Ramos (cell line): ENCODE results near the gene ATP6V1D.
"Not testable (repeated sequence)": the region's sequence is repeated elsewhere in the genome, so short reads cannot be mapped to it uniquely, and the experiment has no call there.

Source experiments
- in situ Hi-C: fragments of 300-500 bp; cut with MboI; formaldehyde crosslinking; loops from one replicate; pipeline ENCODE4 v1.14.3; 2022; ENCODE audit warnings: low sequenced_read_pairs; ENCODE audit not compliant: unreplicated experiment

ATP6V1D gene

GRCh38 chr14:67371247-67372148 is 11.9 kb upstream of the ATP6V1D start:
- in situ Hi-C loops = no loop called here

DNA sequence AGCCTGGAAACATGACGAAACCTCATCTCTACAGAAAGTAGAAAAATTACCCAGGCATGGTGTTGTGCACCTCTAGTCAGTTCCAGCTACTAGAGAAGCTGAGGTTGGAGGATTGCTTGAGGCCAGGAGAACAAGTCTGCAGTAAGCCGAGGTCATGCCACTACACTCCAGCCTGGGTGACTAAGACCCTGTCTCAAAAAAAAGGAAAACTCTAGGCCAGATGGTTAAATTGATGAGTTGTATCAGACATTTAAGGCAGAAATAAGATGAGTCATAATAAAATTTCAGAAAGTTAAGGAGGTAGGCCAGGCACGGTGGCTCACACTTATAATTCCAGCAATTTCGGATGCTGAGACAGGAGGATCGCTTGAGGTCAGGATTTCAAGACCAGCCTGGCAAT is 11.2 kb upstream of the ATP6V1D start:
- in situ Hi-C loops = no loop called here

DNA sequence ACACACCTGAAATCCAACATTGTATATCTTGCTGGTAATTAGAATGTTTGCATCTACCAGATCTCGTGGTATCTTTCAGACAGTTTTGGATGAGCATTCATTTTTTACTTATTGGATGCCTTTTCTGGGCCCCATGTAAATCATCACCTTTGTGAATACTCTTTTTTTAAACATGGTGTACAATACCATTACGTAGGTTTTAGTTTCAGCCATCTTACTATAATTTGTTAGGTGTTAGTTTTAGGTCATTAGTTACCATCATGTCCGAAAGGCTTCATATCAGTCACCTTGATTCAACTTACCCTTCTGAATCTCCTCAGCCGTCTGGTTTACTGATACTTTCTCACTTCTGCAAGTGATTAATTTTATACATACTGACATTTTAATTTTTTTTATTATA is 5.9 kb upstream of the ATP6V1D start:
- in situ Hi-C loops = no loop called here

DNA sequence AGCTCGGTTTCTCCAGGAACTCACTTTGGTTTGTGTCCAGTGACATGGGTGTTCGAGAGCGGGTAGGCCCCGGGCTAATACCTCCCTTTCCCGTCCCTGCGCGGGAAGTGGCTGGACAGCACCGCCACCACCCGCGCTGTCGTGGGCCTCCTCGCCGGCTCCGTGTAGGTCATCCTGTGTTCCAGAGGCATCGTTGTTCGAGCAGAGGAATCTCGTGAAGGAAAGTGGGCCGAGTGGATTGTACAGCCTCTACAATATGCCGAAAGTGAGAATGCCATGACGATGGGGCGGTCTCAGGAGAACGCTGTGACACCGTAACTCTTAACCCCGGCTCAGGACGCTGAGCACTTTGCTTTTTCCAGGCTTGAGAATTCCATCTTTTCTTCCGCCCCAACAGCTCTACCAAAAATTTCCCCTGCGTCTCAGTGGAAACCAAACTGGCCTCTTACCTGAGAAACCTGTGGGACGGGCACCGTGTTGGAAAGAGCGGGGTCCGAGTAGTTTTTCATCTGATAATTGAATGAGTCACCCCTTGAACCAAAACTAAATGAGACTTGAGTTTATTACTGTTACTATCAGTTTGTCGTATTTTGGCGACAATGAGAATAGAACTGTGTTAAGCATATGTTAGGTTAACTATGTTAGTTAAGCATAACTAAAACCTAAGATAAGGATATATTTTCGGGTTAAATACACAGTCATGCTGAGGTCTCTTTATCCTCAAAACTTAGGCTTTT is 1.0 kb upstream of the ATP6V1D start:
- in situ Hi-C loops = no loop called here

GRCh38 chr14:67358924-67359774 is 455 bp downstream of the ATP6V1D start:
- in situ Hi-C loops = no loop called here

DNA sequence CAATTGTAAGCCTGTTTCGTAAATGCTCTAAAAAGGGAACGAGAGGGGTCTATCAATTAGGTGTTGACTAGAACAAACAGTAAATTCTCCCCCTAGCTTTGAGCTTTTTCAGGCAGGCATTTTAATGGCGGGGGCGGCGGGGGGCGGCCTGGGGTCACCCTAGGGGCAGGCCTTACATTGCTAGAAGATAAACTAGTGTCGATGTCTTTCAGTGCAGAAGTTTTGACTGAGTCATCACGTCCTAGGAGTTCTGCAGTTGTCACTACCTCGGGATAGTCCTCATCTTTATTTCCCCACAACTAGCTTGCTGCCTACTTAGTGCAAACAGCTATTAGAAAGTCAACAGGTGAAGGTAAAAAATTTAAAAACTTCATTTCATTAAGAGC is 1.6 kb downstream of the ATP6V1D start:
- in situ Hi-C loops = no loop called here

GRCh38 chr14:67357186-67357968 is 2.2 kb downstream of the ATP6V1D start:
- in situ Hi-C loops = no loop called here

- in situ Hi-C loops = no loop called here
Observed at GRCh38 chr14:67352055-67352454, 7.5 kb downstream of the ATP6V1D start.

- in situ Hi-C loops = no loop called here
Observed at GRCh38 chr14:67345583-67345982, 14.0 kb downstream of the ATP6V1D start.

GRCh38 chr14:67343601-67344230 is 15.9 kb downstream of the ATP6V1D start:
- in situ Hi-C loops = no loop called here

GRCh38 chr14:67341231-67341630 is 18.4 kb downstream of the ATP6V1D start:
- in situ Hi-C loops = not testable (repeated sequence)

DNA sequence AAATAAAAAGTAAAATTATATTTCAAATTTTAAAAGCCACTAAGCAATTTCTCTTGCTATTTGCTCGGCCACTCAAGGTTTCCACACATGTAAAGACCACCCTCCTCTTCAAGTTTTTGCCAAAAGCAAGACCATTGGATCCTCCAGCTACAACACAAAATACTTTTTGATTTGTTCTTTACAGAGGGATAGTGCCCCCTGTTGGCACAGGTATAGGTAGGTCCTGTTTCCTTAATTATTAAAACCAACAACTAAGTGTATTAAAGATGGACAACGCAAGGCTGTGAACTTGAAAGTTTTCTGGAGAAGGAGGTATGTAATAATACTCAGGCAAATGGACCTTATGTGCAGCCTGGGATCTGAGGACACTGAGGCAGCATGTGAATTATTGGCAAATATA is 23.8 kb downstream of the ATP6V1D start:
- in situ Hi-C loops = no loop called here

DNA sequence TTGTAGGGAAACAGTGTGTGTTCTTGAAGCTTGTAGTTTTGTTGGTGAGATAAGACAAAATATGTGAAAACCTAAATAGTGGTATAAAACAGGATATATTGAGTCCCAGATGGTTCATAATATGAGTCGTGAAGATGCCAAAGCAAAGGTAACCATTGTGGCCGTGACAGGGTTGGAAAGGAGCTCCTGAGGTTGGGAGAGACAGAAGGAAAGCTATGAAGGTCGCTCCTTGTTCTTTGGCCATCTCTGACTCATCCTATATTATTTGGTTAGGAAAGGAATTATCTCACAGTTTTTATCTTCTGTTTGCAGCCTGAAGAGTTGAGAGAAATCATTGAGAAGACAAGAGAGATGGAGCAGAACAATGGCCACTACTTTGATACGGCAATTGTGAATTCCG is 27.1 kb downstream of the ATP6V1D start:
- in situ Hi-C loops = no loop called here

DNA sequence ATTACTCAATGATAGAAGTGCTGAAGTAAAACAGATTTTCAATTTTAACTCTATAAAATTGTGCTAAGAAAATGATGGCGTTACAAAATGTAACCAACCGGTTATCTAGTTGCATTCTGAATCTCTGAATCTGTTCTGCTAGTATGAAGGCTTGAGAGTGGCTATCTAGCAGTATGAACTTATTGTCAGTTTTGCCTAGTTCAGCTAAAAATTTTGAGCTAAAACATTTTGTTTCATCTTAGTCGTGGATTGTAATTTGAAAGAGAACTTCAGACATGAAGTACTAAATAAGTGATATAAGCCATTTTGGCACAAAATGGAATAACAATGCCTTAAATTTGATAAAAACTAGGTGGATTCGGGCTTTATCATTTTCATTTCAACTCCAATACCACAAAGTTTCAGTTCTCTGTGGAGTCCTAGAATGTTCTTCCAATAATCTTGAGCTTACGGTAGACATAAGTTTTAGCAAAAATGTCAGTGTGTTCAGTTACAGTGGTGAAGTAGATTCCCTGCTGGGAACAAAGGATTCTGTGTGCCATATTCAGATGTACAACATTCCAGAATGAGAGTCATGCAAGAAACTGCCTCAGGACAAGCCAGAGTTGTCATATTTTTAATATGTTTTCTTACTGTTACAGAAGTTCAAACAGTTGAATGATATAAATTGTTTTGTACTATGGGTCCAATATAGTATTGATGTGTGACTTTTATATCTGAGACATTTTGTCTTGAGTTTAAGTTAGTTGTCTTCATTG is 28.1 kb downstream of the ATP6V1D start:
- in situ Hi-C loops = no loop called here

- in situ Hi-C loops = not testable (repeated sequence)
Observed at GRCh38 chr14:67329666-67330065, 29.9 kb downstream of the ATP6V1D start.

GRCh38 chr14:67319142-67319541 is 40.5 kb downstream of the ATP6V1D start:
- in situ Hi-C loops = no loop called here

DNA sequence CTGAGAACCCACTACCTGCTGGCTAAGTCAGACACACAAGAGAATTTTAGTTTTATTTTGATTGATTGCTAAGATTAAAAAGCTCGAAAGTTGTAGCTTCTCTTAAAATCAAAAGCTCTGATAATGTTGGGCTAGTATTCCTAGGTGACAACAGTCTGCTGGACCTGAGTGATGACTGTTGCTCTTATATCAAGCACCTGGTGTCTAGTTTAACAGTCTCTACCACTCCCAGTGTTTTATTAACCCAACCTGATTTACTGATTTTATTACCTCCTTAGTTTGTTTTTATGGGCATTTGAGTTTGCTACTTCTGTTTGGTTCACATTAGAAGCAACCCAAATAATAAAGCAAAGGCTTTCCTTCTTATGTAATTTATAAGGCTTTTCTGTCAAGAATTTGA is 41.8 kb downstream of the ATP6V1D start:
- in situ Hi-C loops = no loop called here

- in situ Hi-C loops = no loop called here
Observed at GRCh38 chr14:67313153-67313552, 46.5 kb downstream of the ATP6V1D start.

DNA sequence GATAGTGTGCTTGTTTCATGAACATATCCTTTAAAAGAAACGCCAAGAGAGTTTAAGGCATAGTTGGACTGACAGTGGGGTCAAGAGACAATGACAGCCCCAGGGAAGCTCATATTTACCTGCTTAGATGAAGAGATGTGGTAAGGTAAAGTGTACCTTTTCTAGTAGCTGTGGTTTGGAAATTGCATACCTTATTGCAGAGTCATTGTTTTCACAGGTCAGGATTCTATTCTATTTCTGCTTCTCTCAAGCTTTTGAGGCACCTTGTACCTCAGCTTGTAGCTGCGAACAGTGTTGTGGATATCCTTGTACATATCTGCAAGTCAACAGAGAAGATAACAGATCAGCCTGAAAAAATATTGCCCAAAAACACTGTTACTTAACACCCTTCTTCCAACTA is 47.7 kb downstream of the ATP6V1D start:
- in situ Hi-C loops = no loop called here
